ENCODE results near the gene PGBD4.

The PGBD4 gene

DNA sequence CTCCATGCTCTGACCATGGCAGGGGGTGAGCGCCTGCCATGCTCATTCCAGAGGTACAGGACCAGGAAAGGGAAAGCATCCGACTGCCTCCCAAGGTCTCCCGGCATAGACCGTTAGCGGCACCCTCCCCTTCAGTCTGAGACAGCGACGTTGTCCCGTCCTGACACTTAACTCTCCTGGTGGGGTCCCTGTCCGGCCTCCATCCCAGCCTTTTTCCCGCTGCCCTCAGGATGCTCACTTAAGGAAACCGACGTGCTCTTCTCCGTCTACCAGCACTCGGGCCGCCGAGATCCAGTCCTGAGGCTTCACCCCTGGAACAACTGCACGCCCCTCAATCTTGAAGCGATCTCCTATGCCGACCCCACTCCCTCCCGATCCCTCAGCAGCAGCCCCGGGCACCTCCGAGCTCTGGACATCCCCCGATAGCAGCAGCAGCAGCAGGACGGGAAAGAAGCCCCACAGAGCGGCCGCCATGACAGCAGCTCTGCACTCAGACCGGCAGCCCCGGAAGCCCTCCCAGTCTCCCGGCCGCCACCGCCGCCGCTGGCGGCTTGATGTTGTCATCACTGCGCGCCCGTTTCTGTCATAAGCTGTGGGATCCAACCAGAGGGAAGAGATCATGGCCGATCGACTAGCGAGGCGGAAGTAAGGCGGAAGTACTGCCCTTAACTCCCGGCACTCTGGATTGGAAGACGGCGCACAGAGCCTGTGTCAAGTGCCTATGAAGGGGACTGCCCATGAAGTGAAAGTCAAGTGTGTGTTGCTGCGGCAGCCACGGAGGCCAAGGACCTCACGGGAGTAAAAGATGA is at the start of gene PGBD4, which contains the start of gene EMC7:
PGBD4 (plus strand) TSS at position 718 of the 809 bp plus-strand sequence. CDS start 449 bp downstream, outside the sequence.
EMC7 (minus strand) TSS at position 497 of the 809 bp plus-strand sequence; CDS start at position 474, 23 bp downstream.
- DNase-seq, result peak; percentile 97

DNA sequence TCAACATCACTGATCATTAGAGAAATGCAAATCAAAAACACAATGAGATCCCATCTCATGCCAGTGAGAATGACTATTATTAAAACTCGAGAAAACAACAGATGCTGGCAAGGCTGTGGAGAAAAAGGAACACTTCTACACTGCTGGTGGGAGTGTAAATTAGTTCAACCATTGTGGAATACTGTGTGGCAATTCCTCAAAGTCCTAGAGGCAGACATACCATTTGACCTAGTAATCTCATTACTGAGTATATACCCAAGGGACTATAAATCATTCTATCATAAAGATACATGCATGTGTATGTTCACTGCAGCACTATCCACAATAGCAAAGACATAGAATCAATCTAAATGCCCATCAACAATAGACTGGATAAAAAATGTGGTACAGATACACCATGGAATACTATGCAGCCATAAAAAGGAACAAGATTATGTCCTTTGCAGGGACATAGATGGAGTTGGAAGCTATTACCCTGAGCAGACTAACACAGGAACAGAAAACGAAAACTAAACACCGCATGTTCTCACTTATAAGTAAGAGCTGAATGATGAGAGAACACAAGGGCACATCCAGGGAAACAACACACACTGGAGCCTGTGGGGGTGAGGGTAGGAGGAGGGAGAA is 47.7 kb upstream of the PGBD4 start:
- DNase-seq, result no peak

GRCh38 chr15:34055868-34056595 is 45.9 kb upstream of the PGBD4 start:
- no peak for DNase-seq

DNA sequence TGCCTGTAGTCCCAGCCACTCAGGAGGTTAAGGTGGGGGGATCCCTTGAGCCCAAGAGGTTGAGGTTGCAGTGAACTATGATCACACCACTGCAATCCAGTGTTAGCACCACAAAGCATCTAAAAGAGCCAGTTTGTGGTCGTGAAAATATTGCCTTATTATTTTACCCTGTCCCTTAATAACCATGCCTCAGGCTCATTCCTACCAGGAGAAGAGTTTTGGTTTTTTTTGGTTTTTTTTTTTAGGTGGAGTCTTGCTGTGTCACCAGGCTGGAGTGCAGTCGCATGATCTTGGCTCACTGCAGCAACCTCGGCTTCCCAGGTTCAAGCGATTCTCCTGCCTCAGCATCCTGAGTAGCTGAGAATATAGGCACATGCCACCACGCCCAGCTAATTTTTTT is 45.0 kb upstream of the PGBD4 start:
- no peak for DNase-seq

DNA sequence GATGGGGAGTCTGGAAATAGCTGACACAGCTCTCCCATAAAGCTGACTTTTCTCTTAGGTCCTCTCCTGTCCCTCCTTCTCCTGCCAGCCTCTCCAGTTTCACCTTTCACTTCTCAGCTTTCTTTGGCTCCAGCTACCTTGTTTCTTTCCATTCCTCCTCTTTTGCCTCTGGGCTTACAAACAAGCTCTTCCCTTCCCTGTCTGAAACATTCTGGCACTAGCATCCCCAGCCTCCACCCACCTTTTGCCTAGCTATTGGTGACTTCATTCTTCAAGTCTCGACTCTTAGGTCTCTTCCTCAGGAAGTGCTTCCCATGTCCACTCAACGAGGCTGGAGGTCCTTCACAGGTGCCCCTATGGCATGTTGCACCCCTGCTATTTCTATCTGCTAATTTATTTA is 42.4 kb upstream of the PGBD4 start:
- no peak for DNase-seq

GRCh38 chr15:34059946-34060345 is 41.9 kb upstream of the PGBD4 start:
- no peak for DNase-seq

DNA sequence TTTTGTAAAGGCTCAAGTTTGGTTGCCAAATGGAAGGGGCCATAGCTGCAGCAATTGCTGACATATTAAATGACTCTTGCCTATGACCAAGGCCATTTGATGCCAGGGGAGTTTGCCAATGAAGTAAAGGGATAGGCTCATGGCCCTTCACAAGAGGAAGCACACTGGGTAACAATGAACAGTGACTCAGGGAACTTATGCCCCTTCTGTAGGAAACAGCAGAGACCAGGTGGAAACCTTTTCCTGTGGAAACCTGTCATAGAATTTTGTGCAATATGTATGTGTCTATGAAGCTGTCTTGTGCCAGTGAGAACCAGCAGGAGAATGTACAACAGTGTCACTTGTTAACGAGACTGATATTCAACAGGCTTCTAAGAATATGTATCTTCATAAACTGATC is 37.4 kb upstream of the PGBD4 start:
- no peak for DNase-seq

- no peak for DNase-seq
Measured at GRCh38 chr15:34065261-34065660, 36.6 kb upstream of the PGBD4 start.

DNA sequence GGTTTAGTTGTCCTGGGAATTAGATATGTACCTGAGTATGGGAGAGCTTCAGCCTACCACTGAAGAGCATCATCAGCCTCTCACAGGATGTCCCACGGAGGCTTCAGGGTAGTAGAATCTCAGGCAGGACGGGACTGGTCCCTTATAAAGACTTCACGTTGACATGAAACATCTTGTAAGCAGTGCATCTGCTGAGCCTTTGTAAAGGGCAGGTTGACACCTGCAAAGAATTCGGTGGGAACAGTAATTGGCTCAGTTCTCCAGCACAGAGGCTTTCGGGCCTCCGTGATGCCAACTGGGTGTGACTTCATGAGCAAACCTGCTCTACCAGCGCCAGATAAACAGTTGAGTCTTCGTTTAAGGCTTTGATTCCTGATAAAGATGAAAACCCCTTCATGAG is 35.9 kb upstream of the PGBD4 start:
- DNase-seq, result no peak

DNA sequence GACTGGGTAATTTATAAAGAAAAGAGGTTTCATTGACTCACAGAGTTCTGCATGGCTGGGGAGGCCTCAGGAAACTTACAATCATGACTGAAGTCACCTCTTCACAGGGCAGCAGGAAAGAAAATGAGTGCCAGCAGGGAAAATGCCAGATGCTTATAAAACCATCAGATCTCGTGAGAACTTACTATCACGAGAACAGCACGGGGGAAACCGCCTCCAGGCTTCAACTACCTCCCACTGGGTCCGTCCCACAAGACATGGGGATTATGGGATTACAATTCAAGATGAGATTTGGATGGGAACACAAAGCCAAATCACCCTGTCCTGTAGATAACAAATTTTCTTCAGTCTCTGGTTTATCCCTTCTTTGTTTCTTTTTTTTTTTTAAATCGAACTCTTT is 31.9 kb upstream of the PGBD4 start:
- no peak for DNase-seq

- DNase-seq, result no peak
Measured at GRCh38 chr15:34076785-34077184, 25.1 kb upstream of the PGBD4 start.

GRCh38 chr15:34078900-34079299 is 23.0 kb upstream of the PGBD4 start:
- DNase-seq, result no peak

DNA sequence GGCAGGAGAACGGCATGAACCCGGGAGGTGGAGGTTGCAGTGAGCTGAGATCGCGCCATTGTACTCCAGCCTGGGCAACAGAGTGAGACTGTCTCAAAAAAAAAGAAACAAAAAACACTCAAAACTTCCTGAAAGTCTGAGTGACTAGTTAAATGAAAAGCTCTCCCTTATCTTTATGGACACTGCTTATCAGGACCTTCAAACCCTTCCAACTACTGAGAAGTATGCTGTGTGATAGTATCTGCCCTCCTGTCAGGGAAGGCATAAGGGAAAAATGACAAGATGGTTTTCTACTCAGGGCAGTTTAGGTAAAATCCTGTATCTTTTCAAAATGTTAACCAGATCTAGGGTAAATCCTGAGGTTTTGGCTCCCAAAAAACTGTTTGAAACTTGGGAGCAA is 22.0 kb upstream of the PGBD4 start:
- no peak for DNase-seq

DNA sequence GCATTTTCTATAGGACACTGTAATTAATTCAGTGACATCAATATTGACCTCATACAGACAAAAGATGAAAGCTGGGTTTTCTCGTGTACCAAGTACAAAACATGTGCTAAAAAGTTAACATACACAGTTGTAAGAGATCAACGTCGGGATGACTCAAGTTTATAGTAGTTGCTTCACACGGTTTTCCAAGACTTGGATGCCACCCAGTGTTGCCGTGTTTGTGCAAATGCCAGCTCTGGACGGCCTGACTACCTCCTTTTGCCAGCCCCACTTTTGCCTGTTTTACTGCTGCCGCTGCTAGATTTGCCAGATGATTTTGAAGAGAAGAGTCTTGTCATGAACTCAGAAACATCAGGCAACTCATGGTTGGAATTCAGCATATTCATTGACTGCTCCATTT is 17.8 kb upstream of the PGBD4 start:
- no peak for DNase-seq

GRCh38 chr15:34085746-34086145 is 16.1 kb upstream of the PGBD4 start:
- no peak for DNase-seq

- no peak for DNase-seq
Measured at GRCh38 chr15:34099914-34100313, 2.0 kb upstream of the PGBD4 start.

- DNase-seq, result no peak
Measured at GRCh38 chr15:34102175-34102925, 467 bp downstream of the PGBD4 start.

GRCh38 chr15:34106423-34106822 is 4.5 kb downstream of the PGBD4 start:
- DNase-seq, result no peak

GRCh38 chr15:34107315-34107714 is 5.4 kb downstream of the PGBD4 start:
- DNase-seq, result no peak

GRCh38 chr15:34109797-34110663 is 8.1 kb downstream of the PGBD4 start:
- no peak for DNase-seq

DNA sequence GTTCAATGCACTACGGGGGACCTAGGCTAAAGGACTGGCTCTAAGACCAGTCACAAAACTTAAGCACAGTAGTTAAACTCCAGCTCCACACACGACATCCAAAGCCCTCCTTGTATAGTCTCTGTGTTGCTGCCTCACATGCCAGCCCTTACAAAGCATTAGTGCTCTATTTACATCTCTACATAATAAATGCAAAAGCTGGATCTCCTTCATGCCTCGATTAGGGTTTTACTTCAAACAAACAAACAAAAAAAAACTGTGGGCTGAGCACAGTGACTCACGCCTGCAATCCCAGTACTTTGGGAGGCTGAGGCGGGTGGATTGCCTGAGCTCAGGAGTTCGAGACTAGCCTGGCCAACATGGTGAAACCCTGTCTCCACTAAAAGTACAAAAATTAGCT is 9.6 kb downstream of the PGBD4 start:
- DNase-seq, result no peak

DNA sequence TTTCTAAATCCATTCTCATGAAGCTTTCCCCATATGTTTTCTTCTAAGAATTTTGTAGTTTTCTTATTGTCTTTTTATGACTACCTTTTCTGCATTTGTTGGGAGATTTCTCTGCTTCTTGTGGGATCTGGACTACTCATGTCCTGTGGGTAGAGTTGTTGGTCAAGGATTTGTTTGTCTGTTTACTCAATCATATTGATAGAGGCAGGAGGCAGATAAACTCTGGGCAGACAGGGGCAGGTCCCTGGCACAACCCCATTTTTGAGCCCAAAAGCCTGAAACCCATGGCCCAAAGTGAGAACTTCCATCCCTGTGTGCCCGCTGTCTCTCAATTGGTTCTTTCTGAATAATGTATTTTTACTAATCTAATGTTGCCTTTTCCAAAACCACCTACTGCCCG is 12.3 kb downstream of the PGBD4 start:
- no peak for DNase-seq

Measured in NCI-H1417 treated with DMSO at 0.1 percent for 48 hours (cell line).